Measurements from ENCODE around the gene USP35. TPM values are rescaled to one million over a fixed set of nuclear protein-coding genes. Genes with fewer than 3 reads are reported as not detected.

USP35 gene
- total RNA-seq, 1 experiment from 2014 or later = 8.5 TPM

- no peaks in the 10 kb centered on the region for H3K27me3 ChIP-seq (ENCODE audit: low read length)
- H3K79me2 ChIP-seq (ENCODE audit: low read length) = no peaks in the 10 kb centered on the region
- ChIA-PET CTCF (no interaction called here), POLR2A (ENCODE audit: unreplicated experiment) (interaction anchor here (0.5 kb wide), 1 partner anchor 24 kb away, joined by 8 read pairs; no protein-coding TSS in a partner anchor)
- peaks cover 3% of the 10 kb centered on the region for H3K4me1 ChIP-seq (ENCODE audit: insufficient read depth, low read length)
- peaks cover 2% of the 10 kb centered on the region; the same call in 1 of the 2 replicates for H3K36me3 ChIP-seq (ENCODE audit: low read depth, low read length)
- H3K9ac ChIP-seq (ENCODE audit: low read length) = no peak overlapping the region
- H3K9me2 ChIP-seq (replicated peaks; ENCODE audit: low read length) = no peaks in the 10 kb centered on the region
- intact Hi-C loops (cut with micrococcal nuclease) = no loop called here
- no peak overlapping the region for H2AFZ ChIP-seq (ENCODE audit: low read length)
- no peak overlapping the region for H3K4me3 ChIP-seq (ENCODE audit: low read length)
- no peaks in the 10 kb centered on the region for H4K20me1 ChIP-seq (ENCODE audit: low read length)
- no TSS peak for BruUV-seq (replicated peaks)
- no peak overlapping the region for H3K27ac ChIP-seq (ENCODE audit: low read length)
- TF ChIP-seq EZH2 (IDR thresholded peaks at IDR 0.05; ENCODE audit: low read length, unreplicated experiment) (no peak), EZH2phosphoT487 (IDR thresholded peaks at IDR 0.05; ENCODE audit: borderline replicate concordance, low read length) (no peak)
- TF ChIP-seq, protein P1, sequence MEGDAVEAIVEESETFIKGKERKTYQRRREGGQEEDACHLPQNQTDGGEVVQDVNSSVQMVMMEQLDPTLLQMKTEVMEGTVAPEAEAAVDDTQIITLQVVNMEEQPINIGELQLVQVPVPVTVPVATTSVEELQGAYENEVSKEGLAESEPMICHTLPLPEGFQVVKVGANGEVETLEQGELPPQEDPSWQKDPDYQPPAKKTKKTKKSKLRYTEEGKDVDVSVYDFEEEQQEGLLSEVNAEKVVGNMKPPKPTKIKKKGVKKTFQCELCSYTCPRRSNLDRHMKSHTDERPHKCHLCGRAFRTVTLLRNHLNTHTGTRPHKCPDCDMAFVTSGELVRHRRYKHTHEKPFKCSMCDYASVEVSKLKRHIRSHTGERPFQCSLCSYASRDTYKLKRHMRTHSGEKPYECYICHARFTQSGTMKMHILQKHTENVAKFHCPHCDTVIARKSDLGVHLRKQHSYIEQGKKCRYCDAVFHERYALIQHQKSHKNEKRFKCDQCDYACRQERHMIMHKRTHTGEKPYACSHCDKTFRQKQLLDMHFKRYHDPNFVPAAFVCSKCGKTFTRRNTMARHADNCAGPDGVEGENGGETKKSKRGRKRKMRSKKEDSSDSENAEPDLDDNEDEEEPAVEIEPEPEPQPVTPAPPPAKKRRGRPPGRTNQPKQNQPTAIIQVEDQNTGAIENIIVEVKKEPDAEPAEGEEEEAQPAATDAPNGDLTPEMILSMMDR (conservative IDR thresholded peaks at IDR 0.05; ENCODE audit: low read depth, low read length) = no peak
- no peak overlapping the region for H3K4me2 ChIP-seq (ENCODE audit: low read length)
- H3F3A ChIP-seq (ENCODE audit: low read length, unreplicated experiment) = no peaks in the 10 kb centered on the region
- H3K9me3 ChIP-seq (ENCODE audit: low read length) = no peaks in the 10 kb centered on the region
- DNase-seq (no peak), ATAC-seq (no peak)
Observed at GRCh38 chr11:78199653-78200015, 10.9 kb downstream of the USP35 start.

DNA sequence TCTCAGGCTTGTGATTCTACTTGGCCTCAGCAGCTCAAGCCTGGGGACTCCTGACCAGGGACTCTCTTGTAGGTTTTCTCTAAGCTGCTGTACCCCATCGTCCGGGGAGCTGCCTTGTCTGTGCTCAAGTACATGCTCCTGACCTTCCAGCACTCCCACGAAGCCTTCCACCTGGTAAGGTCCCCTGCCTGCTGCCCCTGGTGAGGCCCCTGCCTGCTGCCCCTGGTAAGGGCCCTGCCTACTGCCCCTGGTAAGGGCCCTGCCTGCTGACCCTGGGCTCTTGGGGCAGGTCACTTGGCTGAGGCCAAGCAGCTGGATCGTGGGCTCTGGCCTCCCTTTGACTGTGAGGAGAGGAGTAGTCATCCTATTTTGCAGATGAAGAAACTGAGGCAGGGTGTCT lies 11.3 kb downstream of the USP35 start:
- ATAC-seq (no peak), DNase-seq (no peak)
- TF ChIP-seq EZH2phosphoT487 (IDR thresholded peaks at IDR 0.05; ENCODE audit: borderline replicate concordance, low read length) (no peak), EZH2 (IDR thresholded peaks at IDR 0.05; ENCODE audit: low read length, unreplicated experiment) (no peak)
- TF ChIP-seq, protein P1 (conservative IDR thresholded peaks at IDR 0.05; ENCODE audit: low read depth, low read length) = no peak
- ChIA-PET CTCF (no interaction called here), POLR2A (ENCODE audit: unreplicated experiment) (interaction anchor here (0.5 kb wide), 1 partner anchor 25 kb away, joined by 8 read pairs; no protein-coding TSS in a partner anchor)
- Histone ChIP-seq H3K9ac (ENCODE audit: low read length) (no peak overlapping the region), H3K4me1 (ENCODE audit: insufficient read depth, low read length) (no peaks in the 10 kb centered on the region), H3K9me3 (ENCODE audit: low read length) (no peaks in the 10 kb centered on the region), H3K9me2 (replicated peaks; ENCODE audit: low read length) (no peaks in the 10 kb centered on the region), H3K4me3 (ENCODE audit: low read length) (no peak overlapping the region), H3K27me3 (ENCODE audit: low read length) (no peaks in the 10 kb centered on the region), H3F3A (ENCODE audit: low read length, unreplicated experiment) (no peaks in the 10 kb centered on the region), H3K4me2 (ENCODE audit: low read length) (no peak overlapping the region), H2AFZ (ENCODE audit: low read length) (no peak overlapping the region), H3K36me3 (ENCODE audit: low read depth, low read length) (peaks cover 2% of the 10 kb centered on the region; the same call in 1 of the 2 replicates), H3K27ac (ENCODE audit: low read length) (no peak overlapping the region), H4K20me1 (ENCODE audit: low read length) (no peaks in the 10 kb centered on the region), H3K79me2 (ENCODE audit: low read length) (no peaks in the 10 kb centered on the region)
- no TSS peak for BruUV-seq (replicated peaks)
- intact Hi-C loops (cut with micrococcal nuclease) = no loop called here

GRCh38 chr11:78200553-78200952 lies 11.8 kb downstream of the USP35 start:
- ChIA-PET POLR2A (ENCODE audit: unreplicated experiment) (no interaction called here), CTCF (no interaction called here)
- Histone ChIP-seq H3K27ac (ENCODE audit: low read length) (no peak overlapping the region), H4K20me1 (ENCODE audit: low read length) (no peaks in the 10 kb centered on the region), H2AFZ (ENCODE audit: low read length) (no peak overlapping the region), H3K79me2 (ENCODE audit: low read length) (no peaks in the 10 kb centered on the region), H3K9me2 (replicated peaks; ENCODE audit: low read length) (no peaks in the 10 kb centered on the region), H3K4me2 (ENCODE audit: low read length) (no peak overlapping the region), H3F3A (ENCODE audit: low read length, unreplicated experiment) (no peaks in the 10 kb centered on the region), H3K4me3 (ENCODE audit: low read length) (no peak overlapping the region), H3K9ac (ENCODE audit: low read length) (no peak overlapping the region), H3K9me3 (ENCODE audit: low read length) (no peaks in the 10 kb centered on the region), H3K27me3 (ENCODE audit: low read length) (no peaks in the 10 kb centered on the region), H3K36me3 (ENCODE audit: low read depth, low read length) (peaks cover 6% of the 10 kb centered on the region; the same call in 1 of the 2 replicates), H3K4me1 (ENCODE audit: insufficient read depth, low read length) (no peaks in the 10 kb centered on the region)
- TF ChIP-seq EZH2 (IDR thresholded peaks at IDR 0.05; ENCODE audit: low read length, unreplicated experiment) (no peak), EZH2phosphoT487 (IDR thresholded peaks at IDR 0.05; ENCODE audit: borderline replicate concordance, low read length) (no peak)
- TF ChIP-seq, protein P1 (conservative IDR thresholded peaks at IDR 0.05; ENCODE audit: low read depth, low read length) = no peak
- BruUV-seq (replicated peaks) = no TSS peak
- intact Hi-C loops (cut with micrococcal nuclease) = no loop called here
- ATAC-seq = no peak
- no peak for DNase-seq
